AG04450 (cell line): Measurements from ENCODE around the gene GPR179. TPM values are rescaled to one million over a fixed set of nuclear protein-coding genes. Genes with fewer than 3 reads are reported as not detected.

ENCODE experiments used
- CTCF ChIA-PET: fragments of 300-600, 350-600 bp; formaldehyde crosslinking; extraction: SDS; loops from one replicate; lab custom pipeline; 2022; ENCODE audit warnings: antibody characterized with exemption, inconsistent platforms; lab: Charles Lee
- POLR2A ChIA-PET: fragments of 350-600 bp; formaldehyde crosslinking; extraction: SDS; loops from one replicate; lab custom pipeline; 2021; ENCODE audit warnings: antibody characterized with exemption, inconsistent platforms; lab: Yijun Ruan, JAX
- DNase-seq: peaks from one replicate; pipeline ENCODE4 v3.0.0-alpha.2; 2011; ENCODE audit warnings: low read depth, low spot score
- H3K27ac ChIP-seq: one replicate; pipeline ENCODE4 v1.5.1; 2012; ENCODE audit warnings: low read depth, low read length, control low read depth
- H3K27me3 ChIP-seq: one replicate; pipeline ENCODE4 v1.6.0; 2012; ENCODE audit warnings: low read length; ENCODE audit not compliant: control insufficient read depth, insufficient read depth
- H3K4me3 ChIP-seq: 2 replicates; pipeline ENCODE4 v1.5.1; 2011; ENCODE audit warnings: mild to moderate bottlenecking, low read depth, low read length, control low read depth
- H3K9me3 ChIP-seq: 2 replicates; pipeline ENCODE4 v1.5.1; 2012; ENCODE audit warnings: low read length; ENCODE audit not compliant: control insufficient read depth, insufficient read depth
- polyA plus RNA-seq: library from polyadenylated mRNA; depleted of rRNA; stranded (reverse); fragments of >200 nt; gene quantifications from 2 replicates; pipeline ENCODE4 v1.2.3, GENCODE V29; 2011
- TF ChIP-seq, protein P1 (sequence below): IDR thresholded peaks from 2 replicates; pipeline ENCODE4 v1.5.1; 2011; ENCODE audit warnings: low read depth, low read length, control low read depth, inconsistent platforms

Gene GPR179
- polyA plus RNA-seq, 1 experiment: not detected

DNA sequence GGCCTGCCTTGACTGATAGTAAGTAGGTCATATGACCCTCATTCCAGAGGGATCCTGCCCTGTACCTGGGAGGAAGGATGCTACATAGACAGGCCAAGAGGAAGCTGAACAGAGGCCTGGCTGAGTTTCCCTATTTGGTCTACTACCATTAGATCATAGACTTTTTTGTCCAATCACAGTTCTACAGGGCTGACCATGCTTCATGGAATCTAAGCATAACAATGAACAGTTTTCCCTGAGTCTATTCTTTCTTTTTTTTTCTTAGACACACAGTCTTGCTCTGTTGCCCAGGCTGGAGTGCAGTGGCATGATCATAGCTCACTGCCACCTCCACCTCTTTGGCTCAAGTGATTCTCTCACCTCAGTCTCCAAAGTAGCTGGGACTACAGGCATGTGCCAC, 3.9 kb downstream of the GPR179 start:
- H3K27ac ChIP-seq: no peak overlapping the region
- no peak for DNase-seq
- no peak overlapping the region for H3K4me3 ChIP-seq
- TF ChIP-seq, protein P1, sequence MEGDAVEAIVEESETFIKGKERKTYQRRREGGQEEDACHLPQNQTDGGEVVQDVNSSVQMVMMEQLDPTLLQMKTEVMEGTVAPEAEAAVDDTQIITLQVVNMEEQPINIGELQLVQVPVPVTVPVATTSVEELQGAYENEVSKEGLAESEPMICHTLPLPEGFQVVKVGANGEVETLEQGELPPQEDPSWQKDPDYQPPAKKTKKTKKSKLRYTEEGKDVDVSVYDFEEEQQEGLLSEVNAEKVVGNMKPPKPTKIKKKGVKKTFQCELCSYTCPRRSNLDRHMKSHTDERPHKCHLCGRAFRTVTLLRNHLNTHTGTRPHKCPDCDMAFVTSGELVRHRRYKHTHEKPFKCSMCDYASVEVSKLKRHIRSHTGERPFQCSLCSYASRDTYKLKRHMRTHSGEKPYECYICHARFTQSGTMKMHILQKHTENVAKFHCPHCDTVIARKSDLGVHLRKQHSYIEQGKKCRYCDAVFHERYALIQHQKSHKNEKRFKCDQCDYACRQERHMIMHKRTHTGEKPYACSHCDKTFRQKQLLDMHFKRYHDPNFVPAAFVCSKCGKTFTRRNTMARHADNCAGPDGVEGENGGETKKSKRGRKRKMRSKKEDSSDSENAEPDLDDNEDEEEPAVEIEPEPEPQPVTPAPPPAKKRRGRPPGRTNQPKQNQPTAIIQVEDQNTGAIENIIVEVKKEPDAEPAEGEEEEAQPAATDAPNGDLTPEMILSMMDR: no peak
- POLR2A ChIA-PET: no interaction called here
- peaks cover 44% of the 10 kb centered on the region for H3K27me3 ChIP-seq
- CTCF ChIA-PET: interaction anchor here (1.0 to 3.5 kb wide), 4 partner anchors 9 to 75 kb away, joined by 4 to 24 read pairs (median 6); no protein-coding TSS in a partner anchor
- H3K9me3 ChIP-seq: no peaks in the 10 kb centered on the region

DNA sequence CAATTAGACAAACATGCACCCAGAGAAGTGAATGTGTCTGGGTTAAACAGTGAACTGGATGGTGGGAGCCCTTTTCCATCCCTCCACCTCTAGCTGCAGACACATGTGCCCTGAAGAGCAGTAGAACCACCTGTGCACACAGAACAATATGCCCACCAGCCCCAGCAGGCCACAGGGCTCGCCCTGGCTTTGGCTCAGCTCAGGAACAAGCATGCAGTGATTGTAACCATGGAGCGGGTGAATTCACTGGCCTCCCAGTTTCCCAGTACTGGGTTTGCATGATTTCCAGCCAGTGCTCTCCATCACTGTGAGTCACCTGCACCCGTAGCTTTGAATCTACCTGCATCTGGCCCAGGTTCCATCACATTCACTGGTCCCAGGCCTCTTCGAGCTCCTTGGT, 5.2 kb downstream of the GPR179 start:
- no peak overlapping the region for H3K4me3 ChIP-seq
- no peaks in the 10 kb centered on the region for H3K9me3 ChIP-seq
- ChIA-PET POLR2A (no interaction called here), CTCF (interaction anchor here (3.3 to 3.5 kb wide), 2 partner anchors 11 to 16 kb away, joined by 17 to 24 read pairs; no protein-coding TSS in a partner anchor)
- TF ChIP-seq, protein P1: no peak
- peaks cover 43% of the 10 kb centered on the region for H3K27me3 ChIP-seq
- no peak overlapping the region for H3K27ac ChIP-seq
- no peak for DNase-seq

DNA sequence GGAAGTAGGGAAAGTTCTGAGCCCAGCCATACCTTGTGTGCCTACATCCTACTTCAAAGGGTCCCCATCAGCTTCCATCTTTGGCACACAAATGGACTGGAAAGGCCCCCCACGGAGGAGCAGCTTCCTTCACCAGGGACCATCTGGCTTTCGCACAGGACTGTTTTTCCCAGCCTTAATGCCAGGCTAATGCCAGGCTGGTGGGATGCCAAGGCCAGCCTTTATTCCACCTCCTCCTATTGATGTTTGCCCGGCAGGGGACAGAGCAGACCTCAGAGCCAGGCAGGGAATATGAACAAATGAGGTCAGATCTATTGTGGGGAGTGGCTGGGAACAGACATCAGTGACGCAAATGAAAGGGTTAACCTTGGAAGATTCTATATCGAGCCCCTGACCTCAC, 5.7 kb downstream of the GPR179 start:
- POLR2A ChIA-PET: no interaction called here
- CTCF ChIA-PET: interaction anchor here (3.3 to 3.5 kb wide), 2 partner anchors 11 to 16 kb away, joined by 17 to 24 read pairs; no protein-coding TSS in a partner anchor
- Histone ChIP-seq H3K27me3 (peaks cover 41% of the 10 kb centered on the region), H3K4me3 (no peak overlapping the region), H3K27ac (no peak overlapping the region), H3K9me3 (no peaks in the 10 kb centered on the region)
- no peak for DNase-seq
- TF ChIP-seq, protein P1: no peak

DNA sequence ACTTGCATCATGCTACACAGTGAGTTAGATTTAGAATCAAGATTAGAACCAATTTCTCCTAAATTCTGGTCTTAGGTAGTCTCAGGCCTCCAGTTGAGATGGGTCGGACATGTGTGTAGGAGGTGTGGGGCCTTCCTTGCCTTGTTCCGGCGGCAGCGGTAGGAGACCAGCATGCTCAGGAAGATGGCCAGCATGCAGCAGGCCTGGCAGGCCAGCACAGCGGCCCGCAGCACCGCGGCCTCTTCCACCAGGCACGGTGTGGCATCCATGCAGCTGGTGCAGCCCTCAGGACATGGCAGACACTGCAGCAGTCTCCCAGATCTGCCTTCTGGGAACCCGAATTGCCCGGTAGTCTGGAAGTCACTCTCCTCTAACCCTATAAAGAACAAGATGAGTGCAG, 6.9 kb downstream of the GPR179 start:
- POLR2A ChIA-PET: no interaction called here
- no peak for DNase-seq
- TF ChIP-seq, protein P1: no peak

DNA sequence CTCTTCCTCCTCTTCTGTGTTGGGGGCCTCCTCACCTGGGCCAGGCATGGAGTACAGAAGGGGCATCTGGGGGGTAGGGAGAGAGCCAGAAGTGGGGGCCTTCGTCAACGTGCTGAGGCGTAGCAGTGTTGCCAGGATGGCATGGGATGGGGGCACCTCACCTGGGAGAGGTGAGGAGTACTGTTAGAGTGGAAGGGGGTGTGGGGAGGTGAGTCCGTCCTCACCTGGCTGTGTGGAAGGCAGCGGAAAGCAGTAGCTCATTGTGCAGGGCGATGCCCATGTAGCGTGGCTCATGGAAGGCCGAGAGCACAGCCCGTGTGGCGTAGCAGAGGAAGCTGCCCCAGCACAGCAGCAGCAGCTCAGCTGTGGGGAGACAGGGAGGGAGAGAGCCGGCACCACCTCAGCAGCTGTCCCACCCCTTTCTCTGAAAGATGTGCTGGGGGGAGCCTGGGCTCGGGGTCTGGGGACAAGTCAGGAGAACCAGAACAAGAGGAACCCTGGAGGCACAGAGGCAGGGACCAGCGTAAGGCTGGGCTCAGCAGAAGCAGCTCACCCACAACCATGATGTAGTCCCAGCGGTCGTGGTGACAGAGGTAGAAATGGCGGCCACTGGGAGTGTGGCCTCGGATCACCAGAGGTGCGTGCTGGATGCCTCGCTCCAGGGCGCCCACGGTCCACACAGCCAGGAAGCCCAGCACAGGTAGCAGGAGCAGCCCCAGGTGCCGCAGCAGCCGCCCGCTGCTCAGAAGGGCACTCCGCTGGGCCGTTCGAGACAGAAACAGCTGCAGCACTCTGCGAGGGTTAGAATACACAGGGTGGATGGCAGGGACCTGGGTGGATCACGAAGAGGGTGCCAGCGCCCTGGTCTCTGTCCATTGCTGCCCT, 9.0 kb downstream of the GPR179 start:
- DNase-seq: no peak
- Histone ChIP-seq H3K9me3 (no peaks in the 10 kb centered on the region), H3K27ac (no peak overlapping the region), H3K4me3 (no peak overlapping the region), H3K27me3 (peaks cover 47% of the 10 kb centered on the region)
- ChIA-PET CTCF (interaction anchor here (0.6 to 5.1 kb wide), 5 partner anchors 12 to 78 kb away, joined by 3 to 28 read pairs (median 9); no protein-coding TSS in a partner anchor), POLR2A (no interaction called here)
- TF ChIP-seq, protein P1: no peak

More for the DNA sequence above, 6.9 kb downstream of the GPR179 start:
- Histone ChIP-seq H3K27me3 (peaks cover 42% of the 10 kb centered on the region), H3K9me3 (no peaks in the 10 kb centered on the region), H3K4me3 (no peak overlapping the region), H3K27ac (no peak overlapping the region)
- CTCF ChIA-PET: interaction anchor here (0.6 to 3.3 kb wide), 3 partner anchors 12 to 221 kb away, joined by 3 to 17 read pairs (median 4); no protein-coding TSS in a partner anchor
